Muscle of arm (tissue), 14 donors: ENCODE measurements around the gene JAG2. TPM values are rescaled to one million over a fixed set of nuclear protein-coding genes. Genes with fewer than 3 reads are reported as not detected.

Experiments used
- DNase-seq: peaks from one replicate; pipeline ENCODE4 v3.0.0-alpha.2; 2013
- long read RNA-seq, 11 donors: transcript quantifications; one replicate each; lab custom pipeline, GENCODE V29; 2026
- polyA plus RNA-seq, 12 donors: library from polyadenylated mRNA; unstranded; fragments of 120-200 nt; gene quantifications; one replicate each; pipeline ENCODE4 v1.2.1, GENCODE V29; 2013; ENCODE audit not compliant: insufficient read length in 12 of 12

The JAG2 gene
- 10 to 100 TPM in 11 of 12 donors, not detected in 1; 23.7 to 54.1 (median 34.0) TPM for polyA plus RNA-seq
- long read RNA-seq, donor 1: 0 reads
- long read RNA-seq, donor 2: 0 reads
- long read RNA-seq, donor 3, full-length matches to known transcripts: 1 of 1 reads
- long read RNA-seq, donor 3, partial matches to known transcripts: 0 of 1 reads
- long read RNA-seq, donor 3, other reads (novel, unspliced or antisense): 0 of 1 reads
- long read RNA-seq, donor 4: 0 reads
- long read RNA-seq, donor 5, partial matches to known transcripts: 12 of 12 reads
- long read RNA-seq, donor 5, other reads (novel, unspliced or antisense): 0 of 12 reads
- long read RNA-seq, donor 6: 0 reads
- long read RNA-seq, donor 7, full-length matches to known transcripts: 2 of 2 reads
- long read RNA-seq, donor 7, partial matches to known transcripts: 0 of 2 reads
- long read RNA-seq, donor 7, other reads (novel, unspliced or antisense): 0 of 2 reads
- long read RNA-seq, donor 8, full-length matches to known transcripts: 1 of 13 reads
- long read RNA-seq, donor 8, partial matches to known transcripts: 12 of 13 reads
- long read RNA-seq, donor 8, other reads (novel, unspliced or antisense): 0 of 13 reads
- long read RNA-seq, donor 9, full-length matches to known transcripts: 1 of 1 reads
- long read RNA-seq, donor 9, partial matches to known transcripts: 0 of 1 reads
- long read RNA-seq, donor 9, other reads (novel, unspliced or antisense): 0 of 1 reads
- long read RNA-seq, donor 10, full-length matches to known transcripts: 3 of 3 reads
- long read RNA-seq, donor 10, partial matches to known transcripts: 0 of 3 reads
- long read RNA-seq, donor 10, other reads (novel, unspliced or antisense): 0 of 3 reads
- long read RNA-seq, donor 11, full-length matches to known transcripts: 1 of 1 reads
- long read RNA-seq, donor 11, partial matches to known transcripts: 0 of 1 reads
- long read RNA-seq, donor 11, other reads (novel, unspliced or antisense): 0 of 1 reads

DNA sequence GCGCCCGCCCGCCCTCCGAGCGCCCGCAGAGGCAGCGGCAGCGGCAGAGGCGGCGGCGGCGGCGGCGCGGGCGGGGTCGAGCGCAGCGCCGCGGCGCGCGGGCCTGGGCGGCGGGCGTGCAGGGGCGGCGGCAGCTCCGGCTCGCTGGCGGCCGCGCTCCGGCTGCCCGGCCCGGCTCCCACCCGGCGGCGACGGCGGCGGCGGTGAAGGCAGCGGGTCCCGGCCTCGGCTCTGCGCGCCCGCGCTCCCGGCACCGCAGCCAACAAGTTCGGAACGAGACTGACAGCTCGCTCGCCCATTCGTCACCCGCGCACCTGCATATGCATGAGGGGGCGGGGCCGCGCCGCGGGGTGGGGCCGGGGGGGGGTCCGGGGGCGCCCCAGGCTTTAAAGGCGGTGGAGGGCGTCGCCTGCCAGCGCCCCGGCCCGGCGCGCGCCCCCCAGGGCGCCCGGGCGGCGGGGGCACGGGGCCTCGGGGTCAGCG is at the start of gene JAG2:
JAG2 (minus strand) TSS at position 281 of the 483 bp plus-strand sequence. CDS start 356 bp downstream, outside the sequence.
- DNase-seq: no peak

DNA sequence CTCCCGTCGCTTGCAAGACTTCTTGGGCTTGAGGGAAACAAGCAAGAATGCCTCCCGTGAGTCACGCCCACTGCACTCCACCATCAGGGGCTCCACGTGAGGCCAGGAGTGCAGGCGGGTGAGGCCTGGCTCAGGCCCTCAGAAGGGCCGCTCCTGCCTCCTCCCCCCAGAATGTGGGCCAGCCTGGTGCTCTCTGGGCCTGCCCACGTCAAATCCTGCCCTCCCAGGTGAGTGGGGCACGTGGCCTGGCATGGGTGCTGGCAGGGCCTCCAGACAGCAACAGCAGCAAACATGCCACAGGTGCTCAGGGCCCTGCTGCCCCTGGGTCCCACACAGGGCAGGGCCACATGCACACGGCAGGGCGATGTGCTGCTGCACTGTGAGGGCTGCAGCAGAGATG is 49.2 kb upstream of the JAG2 start:
- no peak for DNase-seq

DNA sequence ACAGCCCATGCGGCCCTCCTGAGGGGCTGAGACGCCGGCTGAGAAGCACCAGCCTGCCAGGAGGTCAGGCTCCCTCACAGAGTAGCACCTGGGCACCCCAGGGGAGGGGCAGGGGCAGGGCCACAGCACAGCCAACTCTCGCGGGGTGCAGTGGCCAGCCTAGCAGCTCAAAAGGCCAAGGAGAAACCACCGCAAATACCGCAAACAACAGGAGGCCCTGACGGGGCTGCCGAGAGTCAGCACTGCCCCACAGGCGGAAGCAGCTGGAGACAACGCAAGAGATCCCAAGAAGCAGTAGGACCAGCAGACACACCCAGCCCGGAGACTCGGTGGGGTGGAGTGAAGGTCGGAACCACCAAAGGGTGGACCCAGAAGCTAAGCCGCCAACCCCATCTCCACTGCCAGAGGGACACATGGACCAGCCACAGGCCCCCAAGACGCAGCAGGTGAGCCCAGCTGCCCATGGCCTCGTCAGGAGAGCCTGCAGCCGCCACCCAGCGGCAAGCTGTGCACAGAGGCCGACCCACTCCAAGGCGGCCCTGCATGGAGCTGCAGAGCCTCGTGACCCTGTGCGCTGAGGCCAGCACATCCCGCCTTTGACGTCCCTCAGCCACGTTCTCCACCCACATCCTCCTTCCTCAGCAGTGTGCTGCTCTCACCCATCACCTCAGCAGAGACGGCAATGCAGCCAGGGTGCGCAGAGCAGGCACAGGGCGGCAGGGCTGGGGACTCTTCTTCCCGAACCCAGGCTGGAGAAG is 48.1 kb upstream of the JAG2 start:
- no peak for DNase-seq

DNA sequence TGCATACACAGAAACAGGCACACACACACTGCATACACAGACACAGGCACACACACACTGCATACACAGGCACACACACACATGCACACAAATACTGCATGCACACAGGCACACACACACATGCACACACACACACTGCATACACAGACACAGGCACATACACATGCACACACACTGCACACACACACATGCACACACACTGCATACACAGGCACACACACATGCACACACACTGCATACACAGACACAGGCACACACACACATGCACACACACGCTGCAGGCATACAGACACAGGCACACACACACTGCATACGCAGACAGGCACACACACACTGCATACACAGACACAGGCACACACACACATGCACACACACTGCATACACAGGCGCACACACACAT is 47.0 kb upstream of the JAG2 start:
- DNase-seq: no peak

DNA sequence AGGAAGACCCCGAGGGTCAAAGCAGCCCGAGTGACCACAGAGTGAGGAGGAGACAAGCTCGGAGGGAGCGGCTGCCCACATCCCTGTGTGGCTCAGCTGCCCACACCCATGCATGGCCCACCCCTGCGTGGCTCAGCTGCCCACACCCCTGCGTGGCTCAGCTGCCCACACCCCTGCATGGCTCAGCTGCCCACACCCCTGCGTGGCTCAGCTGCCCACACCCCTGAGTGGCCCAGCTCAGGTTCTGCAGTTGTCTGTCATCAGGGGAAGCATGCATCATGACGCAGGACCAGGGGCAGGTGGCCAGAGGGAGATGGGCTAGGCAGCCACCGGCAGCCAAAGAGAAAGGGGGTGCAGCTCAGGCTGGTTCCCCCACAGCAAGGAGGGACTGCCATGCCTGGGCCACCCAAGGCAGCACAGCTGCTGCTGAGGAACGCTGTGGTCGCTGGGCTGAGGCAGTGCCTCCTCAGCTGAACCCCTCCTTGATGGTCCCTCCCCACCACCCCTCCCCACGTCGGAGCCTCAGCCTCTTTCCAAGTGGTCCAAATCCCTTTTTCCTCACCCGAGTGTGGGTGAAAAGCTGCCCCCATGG is 45.8 kb upstream of the JAG2 start:
- no peak for DNase-seq

DNA sequence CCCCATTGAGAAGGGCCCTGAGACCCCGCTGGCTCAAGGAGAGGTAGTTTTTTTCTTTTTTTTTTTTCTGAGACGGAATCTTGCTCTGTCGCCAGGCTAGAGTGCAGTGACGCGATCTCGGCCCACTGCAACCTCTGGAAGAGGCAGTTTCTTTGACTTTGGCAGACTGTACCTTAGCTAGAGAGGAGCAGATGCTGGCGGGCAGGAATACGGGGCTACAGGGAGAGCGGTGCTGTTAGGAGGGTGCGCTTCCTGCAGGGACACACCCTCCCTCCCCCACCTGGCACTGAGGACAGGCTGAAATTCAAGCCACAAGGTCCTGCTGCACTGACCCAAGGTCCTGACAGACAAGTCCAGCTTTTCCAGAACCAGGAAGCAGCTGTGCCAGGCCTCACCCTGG is 44.8 kb upstream of the JAG2 start:
- DNase-seq: no peak

DNA sequence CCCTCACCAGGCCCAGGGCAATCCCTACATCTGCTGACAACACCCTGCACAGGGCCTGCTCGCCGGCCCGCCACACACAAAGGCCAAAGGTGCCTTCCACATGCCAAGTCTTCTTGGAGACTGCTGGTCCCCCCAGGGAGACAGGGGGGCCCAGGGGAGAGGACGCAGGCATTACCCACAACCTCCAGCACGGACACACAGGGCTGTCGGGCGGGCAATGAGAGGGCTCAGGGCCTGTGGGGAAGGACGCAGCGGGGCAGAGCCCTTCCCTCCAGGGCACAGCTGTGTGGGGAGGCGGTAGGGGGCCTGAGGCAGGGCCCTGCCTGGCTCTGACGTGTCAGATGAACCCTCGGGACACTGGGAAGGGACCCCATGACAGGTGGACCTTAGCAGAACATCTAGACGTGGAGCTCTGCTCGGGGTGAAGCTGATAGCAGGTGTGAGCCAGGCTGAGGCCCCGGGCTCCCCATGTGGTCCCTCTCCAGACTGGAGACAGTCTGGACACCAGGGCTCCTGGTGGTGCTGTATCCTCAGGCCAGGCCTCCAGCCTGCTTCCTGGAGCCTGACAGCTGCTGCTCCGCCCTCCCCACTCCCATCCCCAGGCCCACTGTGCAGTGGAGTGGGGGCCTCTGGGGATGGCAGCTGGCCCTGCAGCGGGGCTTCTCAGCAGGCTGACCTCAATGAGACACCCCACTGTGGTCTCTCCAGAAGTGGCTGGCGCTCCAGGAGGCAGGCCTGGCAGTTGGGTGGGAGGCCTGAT is 44.1 kb upstream of the JAG2 start:
- no peak for DNase-seq

DNA sequence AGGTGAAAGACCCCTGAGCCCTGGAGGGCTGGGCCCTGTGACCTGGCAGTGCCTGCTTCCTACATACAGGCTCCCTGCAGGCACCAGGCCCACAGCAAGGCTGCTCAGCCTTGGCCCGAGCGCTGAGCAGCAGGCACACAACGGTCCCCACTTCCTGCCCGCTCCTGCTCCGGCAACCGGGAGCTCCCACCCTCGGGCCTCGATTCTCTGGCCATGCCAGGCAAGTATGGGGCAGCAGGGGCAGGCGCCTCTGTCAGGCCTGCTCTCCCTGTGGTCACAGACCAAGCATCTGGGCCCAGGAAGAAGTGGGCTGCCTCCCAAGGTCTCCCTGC is 43.1 kb upstream of the JAG2 start:
- DNase-seq: no peak

DNA sequence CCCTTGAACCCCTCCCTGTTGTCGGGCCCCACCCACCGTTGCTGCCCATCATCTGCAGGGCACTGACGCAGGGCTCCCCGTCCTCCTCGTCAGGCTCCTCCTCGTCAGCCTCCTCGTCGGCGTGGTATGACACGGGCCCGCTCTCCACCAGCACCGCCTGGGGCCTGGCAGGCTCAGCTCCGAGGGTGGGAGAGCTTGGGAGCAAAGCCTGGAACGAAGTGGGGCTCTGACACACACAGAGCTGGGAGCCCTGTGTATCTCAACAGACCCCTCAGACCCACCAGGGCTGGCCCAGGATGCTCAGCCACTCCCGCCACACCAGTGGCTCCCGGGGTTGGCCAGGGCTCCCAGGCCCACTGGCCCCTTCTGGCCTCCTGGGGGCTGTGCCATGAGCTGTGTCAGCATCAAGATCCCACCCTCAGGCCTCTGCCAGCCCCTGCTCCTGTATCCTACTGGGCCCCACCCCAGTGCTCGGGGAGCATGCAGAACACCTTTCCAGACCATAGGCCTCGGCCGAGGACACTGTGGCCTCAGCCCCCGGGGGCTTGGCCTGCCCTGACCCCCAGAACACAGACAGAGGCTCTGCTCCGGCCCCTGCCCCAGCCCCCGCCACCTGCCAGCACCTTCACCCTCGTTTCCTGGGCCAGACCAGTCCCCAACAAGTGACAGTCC is 42.6 kb upstream of the JAG2 start:
- DNase-seq: no peak

DNA sequence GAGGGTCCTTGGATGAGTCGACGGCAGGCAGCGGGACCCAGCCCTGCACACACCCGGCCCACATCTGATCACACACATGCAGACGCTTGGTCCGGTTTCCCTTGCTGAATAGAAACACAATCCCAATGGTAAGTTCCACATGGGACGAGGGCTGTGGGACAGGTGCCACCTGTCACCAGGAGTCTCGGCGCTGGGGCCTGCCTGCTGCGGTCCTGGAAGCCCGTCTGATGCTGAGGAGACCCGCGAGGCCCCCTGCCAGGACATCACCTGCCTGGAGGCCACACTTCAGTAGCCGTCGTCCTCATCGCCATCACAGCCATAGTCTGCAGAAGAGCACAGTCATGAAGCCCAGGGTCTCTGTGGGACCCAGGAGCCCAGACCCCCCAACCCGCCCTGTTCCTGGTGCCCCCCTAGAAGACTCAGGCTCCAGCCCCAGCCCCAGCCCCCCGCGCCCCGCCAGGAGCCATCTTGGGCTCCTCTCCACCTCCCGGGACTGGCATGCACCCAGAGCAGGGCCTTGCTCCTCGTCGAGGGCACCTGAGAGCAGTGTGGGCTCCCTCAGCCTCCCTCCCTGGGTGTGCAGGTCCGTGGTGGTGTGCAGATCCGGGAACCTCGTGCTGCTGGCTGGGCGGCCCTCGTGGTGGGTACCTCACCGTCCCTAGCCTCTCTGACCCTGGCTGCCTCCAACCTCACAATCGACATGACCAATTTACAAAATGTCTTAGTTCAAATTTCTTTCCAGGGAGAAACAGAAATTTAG is 41.9 kb upstream of the JAG2 start:
- no peak for DNase-seq

DNA sequence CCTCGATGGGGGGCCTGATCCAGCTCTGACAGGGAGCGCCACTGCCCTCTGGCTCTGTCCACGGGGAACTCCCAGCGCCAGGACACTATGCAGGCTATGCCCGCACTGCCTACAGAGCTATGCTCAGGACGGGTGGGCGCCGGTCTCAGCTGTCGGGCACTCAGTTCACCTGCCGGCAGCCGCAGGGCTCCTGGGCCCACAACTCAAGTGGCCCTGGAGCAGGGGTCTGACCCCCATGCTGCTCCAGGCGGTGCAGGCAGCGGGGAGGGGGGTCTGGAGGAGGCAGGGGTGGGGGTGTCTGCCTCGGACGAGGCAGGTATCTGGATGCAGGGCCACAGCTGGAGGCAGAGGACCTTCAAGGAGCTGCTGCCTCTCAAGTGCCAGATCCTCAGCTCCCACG is 41.1 kb upstream of the JAG2 start:
- DNase-seq: no peak

DNA sequence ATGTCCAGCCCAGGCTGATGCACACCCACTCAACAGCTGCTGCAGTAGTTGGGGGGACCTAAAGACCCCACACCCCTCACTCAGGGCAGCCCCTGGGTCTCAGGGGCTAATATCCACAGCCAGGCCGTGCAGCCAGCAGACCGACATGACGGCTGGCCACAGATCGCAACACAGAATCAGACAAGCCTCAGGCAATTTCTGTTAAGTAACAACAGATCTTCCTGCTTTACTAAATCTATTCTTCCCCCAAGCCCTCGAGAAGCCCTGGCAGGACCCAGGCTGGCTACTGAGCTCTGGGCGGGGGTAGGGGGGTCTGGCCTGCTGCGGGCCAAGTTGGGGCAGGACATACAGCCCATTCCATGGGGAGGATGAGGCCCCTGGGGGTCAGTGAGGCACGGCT is 40.5 kb upstream of the JAG2 start:
- DNase-seq: no peak

DNA sequence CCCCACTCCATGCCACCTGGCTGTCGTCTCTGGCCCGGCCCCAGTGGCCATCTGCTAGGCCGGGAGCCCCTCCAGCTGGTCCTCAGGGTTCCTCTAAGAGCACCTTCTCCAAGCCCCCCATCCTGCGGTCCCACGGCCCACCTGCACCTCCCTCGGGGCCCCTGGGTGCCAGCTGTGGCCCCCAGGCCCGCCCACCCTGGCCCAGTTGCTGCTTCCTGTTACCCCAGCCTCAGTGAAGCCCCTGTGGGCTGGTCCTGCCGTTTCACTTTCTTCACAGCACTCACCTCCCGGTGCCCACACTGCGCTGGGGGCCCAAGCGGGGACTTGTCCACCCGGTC is 40.1 kb upstream of the JAG2 start:
- DNase-seq: no peak

DNA sequence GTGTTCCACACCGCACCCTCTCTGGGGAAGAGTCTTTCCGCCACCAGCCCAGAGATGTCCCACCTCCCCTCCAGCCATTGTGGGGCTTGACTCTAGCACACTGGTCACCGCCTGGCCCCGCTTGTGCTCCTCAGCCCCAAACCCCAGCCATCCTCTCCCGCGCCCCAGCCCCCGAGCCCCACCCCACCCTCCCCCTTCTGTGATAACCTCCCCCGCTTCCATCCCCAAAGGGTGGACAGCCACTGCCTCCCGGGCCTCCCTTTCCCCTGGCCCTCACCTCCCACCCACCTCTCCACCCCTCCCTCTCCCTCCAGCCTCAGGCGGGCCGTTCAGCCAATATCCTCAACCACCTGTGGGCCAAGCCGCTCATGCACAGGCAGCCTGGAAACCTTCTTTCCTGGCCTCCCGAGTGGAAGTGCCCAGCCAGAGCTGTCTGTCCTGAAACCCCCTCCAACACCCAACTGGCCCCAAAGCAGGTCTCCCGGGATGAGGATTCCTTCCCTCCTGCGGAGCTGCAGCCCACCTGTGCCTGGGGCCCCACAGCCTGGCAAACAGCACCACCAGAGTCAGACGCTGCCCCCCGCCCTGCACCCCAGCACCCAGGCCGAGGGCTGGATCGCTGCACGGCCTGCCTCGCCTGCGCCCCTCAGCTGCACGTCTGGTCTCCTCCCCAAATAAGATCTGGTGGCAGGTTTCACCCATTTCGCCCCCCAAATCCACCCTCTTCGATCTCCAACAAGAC is 39.6 kb upstream of the JAG2 start:
- DNase-seq: no peak

DNA sequence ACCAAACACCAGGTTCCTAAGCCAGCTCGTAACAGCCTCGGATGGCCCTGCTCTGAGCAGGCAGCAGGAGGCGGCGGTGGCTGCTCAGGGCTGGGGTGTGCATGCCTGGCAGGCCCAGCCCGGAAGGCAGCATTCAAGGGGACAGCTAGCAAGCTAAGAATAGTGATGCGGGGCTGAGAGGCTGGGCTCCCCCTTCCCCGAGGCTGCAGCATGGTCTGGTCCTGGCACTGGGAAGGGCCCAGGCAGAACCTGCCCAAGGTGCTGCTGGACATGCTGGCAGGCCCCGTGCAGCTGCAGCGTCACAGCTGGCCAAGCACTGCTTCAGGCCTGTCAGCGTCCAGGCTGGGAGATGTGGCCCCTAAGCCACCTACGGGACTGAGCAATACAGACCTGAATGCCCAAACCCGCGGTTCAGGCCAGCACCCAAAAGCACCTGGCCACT is 38.9 kb upstream of the JAG2 start:
- no peak for DNase-seq

DNA sequence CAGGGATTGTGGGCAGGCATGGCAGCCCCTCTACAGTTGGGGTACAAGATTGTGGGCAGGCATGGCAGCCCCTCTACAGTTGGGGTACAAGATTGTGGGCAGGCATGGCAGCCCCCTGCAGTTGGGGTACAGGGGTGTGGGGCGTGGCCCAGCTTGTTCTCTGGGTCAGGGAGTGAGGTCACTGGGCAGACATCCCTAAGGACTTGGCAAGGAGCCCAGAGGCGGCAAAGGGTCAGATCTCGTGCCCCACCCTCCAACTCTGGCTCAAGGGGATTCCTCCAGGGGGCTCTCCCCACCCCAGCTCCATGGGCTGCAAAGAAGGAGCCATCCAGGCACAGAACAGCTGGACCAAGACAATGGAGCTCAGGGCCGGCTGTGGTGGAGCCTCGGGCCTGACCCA is 38.3 kb upstream of the JAG2 start:
- no peak for DNase-seq

DNA sequence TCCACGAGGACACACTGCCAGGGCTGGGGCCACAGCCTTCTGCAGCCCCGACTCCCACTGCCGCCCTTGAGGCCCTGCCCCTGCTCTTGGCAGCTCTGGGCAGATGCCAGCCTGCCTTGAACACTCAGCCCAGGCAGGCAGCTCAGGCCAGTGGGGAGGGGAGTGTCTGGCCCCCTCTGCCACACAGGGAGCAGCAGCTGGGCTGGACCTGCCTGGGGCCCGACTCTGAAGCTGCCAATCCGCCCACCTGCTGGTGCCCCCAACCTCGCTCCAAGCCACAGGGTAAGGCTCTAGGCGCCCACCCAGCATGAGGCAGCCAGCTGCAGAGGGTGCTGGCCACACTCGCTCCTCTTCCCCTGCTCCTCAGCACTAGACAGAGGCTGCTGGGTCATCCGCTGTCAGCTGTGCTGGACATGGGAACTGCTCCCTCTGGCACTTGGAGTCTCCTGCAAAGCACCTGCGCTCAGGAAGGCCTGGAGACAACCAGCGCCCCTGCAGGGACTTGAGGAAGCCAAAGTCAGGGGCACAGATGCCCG is 37.2 kb upstream of the JAG2 start:
- no peak for DNase-seq

DNA sequence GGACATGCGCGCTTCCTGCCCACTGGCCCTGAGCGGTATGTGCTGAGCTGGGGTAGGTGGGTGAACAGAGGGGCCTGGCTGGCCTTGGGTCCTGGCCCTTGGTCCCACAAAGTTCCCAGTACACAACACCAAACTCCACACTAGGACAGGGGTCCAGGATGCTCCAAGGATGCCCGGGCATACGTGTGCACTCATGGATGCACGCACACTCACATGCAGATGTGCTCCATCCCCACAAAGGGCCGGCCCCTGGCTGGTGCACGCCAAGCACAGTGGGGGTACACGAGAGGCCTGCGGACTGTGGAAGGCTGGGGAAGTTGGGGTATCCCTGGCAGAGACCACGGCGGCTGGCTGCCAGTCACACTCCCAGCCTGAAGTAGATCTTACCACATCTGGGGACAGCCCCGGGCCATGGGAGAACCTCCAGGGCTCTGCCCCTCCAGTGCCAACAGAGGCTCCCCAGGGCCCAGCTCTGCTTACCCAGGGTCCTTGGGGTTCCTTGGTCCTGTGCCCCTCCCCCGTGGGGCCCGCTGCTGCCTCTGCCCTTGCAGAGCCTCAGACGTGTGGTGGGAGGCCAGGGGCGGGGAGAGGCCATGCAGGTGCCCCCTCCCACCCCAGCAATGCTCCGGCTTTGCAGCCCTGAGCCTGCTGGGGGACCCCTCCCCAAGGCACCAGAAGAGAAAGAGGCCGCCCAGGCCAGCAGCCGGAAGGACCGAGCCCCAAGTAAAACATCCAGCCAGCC is 36.5 kb upstream of the JAG2 start:
- no peak for DNase-seq
